ENCODE results near the gene NR3C2.

GRCh38 chr4:148097801-148098200 lies 344.4 kb downstream of the NR3C2 start:
- TF ChIP-seq CTCF (IDR thresholded peaks at IDR 0.05) (no peak), POLR2A (IDR thresholded peaks at IDR 0.05) (no peak)

All from testis (tissue), 2 donors.